Measurements from ENCODE around the gene DPH1. TPM values are rescaled to one million over a fixed set of nuclear protein-coding genes. Genes with fewer than 3 reads are reported as not detected.

Gene DPH1
- total RNA-seq, 2 donors from 2014 or later, result 31.1 to 48.3 TPM

DNA sequence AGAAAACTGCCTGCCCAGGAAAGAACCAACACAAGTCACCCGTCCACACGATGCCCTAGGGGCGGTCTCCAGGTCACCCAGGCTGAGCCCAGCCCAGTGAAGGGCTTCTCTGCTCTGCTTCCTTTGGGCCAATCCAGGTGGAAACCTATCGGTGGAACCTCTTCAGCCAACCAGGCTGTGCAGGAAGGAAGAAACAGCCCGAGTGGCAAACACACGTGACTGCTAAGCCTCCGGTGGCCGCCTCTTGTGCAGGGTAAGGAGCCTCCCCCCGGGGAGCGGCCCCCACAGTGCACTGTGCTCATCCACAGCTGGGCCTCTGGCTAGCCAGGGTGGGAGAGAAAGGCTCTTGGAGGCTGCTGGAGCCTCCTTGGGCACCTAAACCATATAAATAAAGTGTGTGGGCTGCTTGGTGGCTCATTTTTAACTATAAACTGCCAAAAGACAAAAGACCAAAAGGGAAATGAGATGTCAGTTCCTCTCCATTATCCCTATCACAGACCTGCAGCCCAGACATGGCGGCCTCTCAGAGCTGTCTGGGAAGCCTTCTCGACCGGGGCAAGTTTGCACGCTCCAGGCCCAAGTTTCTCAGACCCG is 7.2 kb upstream of the DPH1 start:
- peak overlapping the region; percentile 72 for H3K4me3 Mint-ChIP-seq
- no peak overlapping the region for H3K27ac Mint-ChIP-seq
- Histone ChIP-seq H3K9ac (ENCODE audit: extremely low read depth, low read length, poor library complexity, severe bottlenecking) (peak overlapping the region; percentile 31), H3K4me1 (ENCODE audit: control insufficient read depth, insufficient read depth, low read length) (no peaks in the 10 kb centered on the region), H3K36me3 (ENCODE audit: control insufficient read depth, insufficient read depth, low read length) (peaks cover 10% of the 10 kb centered on the region), H3K27me3 (ENCODE audit: control insufficient read depth, insufficient read depth, low read length, poor library complexity, severe bottlenecking) (peaks cover 12% of the 10 kb centered on the region), H3K27ac (ENCODE audit: low read depth, low read length) (no peak overlapping the region), H3K4me3 (ENCODE audit: low read length) (peak overlapping the region; percentile 79), H3K9me3 (ENCODE audit: control insufficient read depth, low read length) (no peaks in the 10 kb centered on the region)
- H3K36me3 Mint-ChIP-seq (ENCODE audit: low read depth), result no peaks in the 10 kb centered on the region
- TF ChIP-seq, protein P1, sequence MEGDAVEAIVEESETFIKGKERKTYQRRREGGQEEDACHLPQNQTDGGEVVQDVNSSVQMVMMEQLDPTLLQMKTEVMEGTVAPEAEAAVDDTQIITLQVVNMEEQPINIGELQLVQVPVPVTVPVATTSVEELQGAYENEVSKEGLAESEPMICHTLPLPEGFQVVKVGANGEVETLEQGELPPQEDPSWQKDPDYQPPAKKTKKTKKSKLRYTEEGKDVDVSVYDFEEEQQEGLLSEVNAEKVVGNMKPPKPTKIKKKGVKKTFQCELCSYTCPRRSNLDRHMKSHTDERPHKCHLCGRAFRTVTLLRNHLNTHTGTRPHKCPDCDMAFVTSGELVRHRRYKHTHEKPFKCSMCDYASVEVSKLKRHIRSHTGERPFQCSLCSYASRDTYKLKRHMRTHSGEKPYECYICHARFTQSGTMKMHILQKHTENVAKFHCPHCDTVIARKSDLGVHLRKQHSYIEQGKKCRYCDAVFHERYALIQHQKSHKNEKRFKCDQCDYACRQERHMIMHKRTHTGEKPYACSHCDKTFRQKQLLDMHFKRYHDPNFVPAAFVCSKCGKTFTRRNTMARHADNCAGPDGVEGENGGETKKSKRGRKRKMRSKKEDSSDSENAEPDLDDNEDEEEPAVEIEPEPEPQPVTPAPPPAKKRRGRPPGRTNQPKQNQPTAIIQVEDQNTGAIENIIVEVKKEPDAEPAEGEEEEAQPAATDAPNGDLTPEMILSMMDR (conservative IDR thresholded peaks at IDR 0.05), result no peak
- 89 to 96% methylated on average over 12 to 15 of the region's 15 CpGs for WGBS, 2 experiments (ENCODE audit: insufficient coverage in 1 of 2, insufficient read length in 1 of 2)
- H3K4me1 Mint-ChIP-seq, result peaks cover 29% of the 10 kb centered on the region
- peaks cover 4% of the 10 kb centered on the region for H3K9me3 Mint-ChIP-seq
- no peak for DNase-seq
- peaks cover 85% of the 10 kb centered on the region for H3K27me3 Mint-ChIP-seq (ENCODE audit: insufficient read depth)

DNA sequence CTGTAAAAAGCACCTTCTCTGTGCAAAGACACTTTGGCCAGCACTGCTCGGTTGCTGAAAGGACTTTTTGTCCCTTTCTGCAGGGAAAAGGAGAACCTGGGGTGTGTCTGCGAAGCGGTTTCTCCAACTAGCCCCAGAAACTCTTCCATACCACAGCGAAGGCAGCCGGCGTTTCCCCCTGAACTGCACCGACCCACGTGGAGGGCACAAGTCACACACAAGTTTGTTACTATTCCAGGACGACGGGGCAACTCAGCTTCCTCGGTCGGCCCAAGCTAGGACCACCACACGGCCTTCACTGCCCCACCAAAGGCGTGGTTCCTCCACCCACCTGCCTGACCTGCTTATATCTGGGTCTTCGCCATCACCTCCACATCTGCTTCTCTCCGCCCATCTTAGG is 6.7 kb upstream of the DPH1 start:
- Histone ChIP-seq H3K9ac (ENCODE audit: extremely low read depth, low read length, poor library complexity, severe bottlenecking) (peak overlapping the region; percentile 31), H3K27ac (ENCODE audit: low read depth, low read length) (no peak overlapping the region), H3K4me1 (ENCODE audit: control insufficient read depth, insufficient read depth, low read length) (no peaks in the 10 kb centered on the region), H3K9me3 (ENCODE audit: control insufficient read depth, low read length) (no peaks in the 10 kb centered on the region), H3K27me3 (ENCODE audit: control insufficient read depth, insufficient read depth, low read length, poor library complexity, severe bottlenecking) (peaks cover 12% of the 10 kb centered on the region), H3K4me3 (ENCODE audit: low read length) (peak overlapping the region; percentile 79), H3K36me3 (ENCODE audit: control insufficient read depth, insufficient read depth, low read length) (peaks cover 10% of the 10 kb centered on the region)
- DNase-seq, result no peak
- Mint-ChIP-seq H3K27ac (no peak overlapping the region), H3K27me3 (ENCODE audit: insufficient read depth) (peaks cover 85% of the 10 kb centered on the region), H3K36me3 (ENCODE audit: low read depth) (no peaks in the 10 kb centered on the region), H3K4me3 (peak overlapping the region; percentile 72), H3K4me1 (peaks cover 27% of the 10 kb centered on the region), H3K9me3 (peaks cover 4% of the 10 kb centered on the region)
- WGBS, 2 experiments (ENCODE audit: insufficient coverage in 1 of 2, insufficient read length in 1 of 2), result 48% methylated on average over 10 to 15 of the region's 16 CpGs
- TF ChIP-seq, protein P1 (conservative IDR thresholded peaks at IDR 0.05), result no peak

GRCh38 chr17:2023692-2024571 is 6.0 kb upstream of the DPH1 start:
- Histone ChIP-seq H3K27me3 (ENCODE audit: control insufficient read depth, insufficient read depth, low read length, poor library complexity, severe bottlenecking) (peaks cover 12% of the 10 kb centered on the region), H3K4me1 (ENCODE audit: control insufficient read depth, insufficient read depth, low read length) (no peaks in the 10 kb centered on the region), H3K4me3 (ENCODE audit: low read length) (peak overlapping the region; percentile 86), H3K9ac (ENCODE audit: extremely low read depth, low read length, poor library complexity, severe bottlenecking) (peak overlapping the region; percentile 75), H3K27ac (ENCODE audit: low read depth, low read length) (no peak overlapping the region), H3K9me3 (ENCODE audit: control insufficient read depth, low read length) (no peaks in the 10 kb centered on the region), H3K36me3 (ENCODE audit: control insufficient read depth, insufficient read depth, low read length) (peaks cover 10% of the 10 kb centered on the region)
- Mint-ChIP-seq H3K4me1 (peaks cover 22% of the 10 kb centered on the region), H3K4me3 (peak overlapping the region; percentile 72), H3K27me3 (ENCODE audit: insufficient read depth) (peaks cover 85% of the 10 kb centered on the region), H3K27ac (no peak overlapping the region), H3K9me3 (peaks cover 4% of the 10 kb centered on the region), H3K36me3 (ENCODE audit: low read depth) (no peaks in the 10 kb centered on the region)
- peak; percentile 97 for DNase-seq
- TF ChIP-seq, protein P1 (conservative IDR thresholded peaks at IDR 0.05), result peak; percentile 13
- WGBS, 2 experiments (ENCODE audit: insufficient coverage in 1 of 2, insufficient read length in 1 of 2), result 1 to 2% methylated on average over 26 to 85 of the region's 85 CpGs

Data from endodermal cell (in vitro differentiated cells).